COLO668 (cell line): Measurements from ENCODE around the gene TSEN15.
"Not testable (repeated sequence)": the region's sequence is repeated elsewhere in the genome, so short reads cannot be mapped to it uniquely, and the experiment has no call there.

ENCODE experiments used
- DNase-seq: peaks from one replicate; lab custom pipeline; 2025; ENCODE audit not compliant: unreplicated experiment; lab: John Stamatoyannopoulos, UW

The TSEN15 gene

DNA sequence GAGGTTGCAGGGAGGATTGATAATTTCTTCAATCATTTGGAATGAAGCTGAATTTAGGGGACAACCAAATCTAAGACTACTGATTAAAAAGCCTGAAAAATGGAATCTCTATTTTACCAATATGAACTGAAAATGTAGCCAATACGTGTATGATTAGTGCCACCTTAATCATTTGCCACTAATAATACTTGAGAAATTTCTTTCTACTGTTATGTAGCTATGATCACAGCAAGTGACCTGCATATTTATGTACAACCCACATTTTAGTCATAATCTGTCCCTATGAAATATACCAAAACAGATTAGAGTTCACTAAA, 20.5 kb upstream of the TSEN15 start:
- no peak for DNase-seq

DNA sequence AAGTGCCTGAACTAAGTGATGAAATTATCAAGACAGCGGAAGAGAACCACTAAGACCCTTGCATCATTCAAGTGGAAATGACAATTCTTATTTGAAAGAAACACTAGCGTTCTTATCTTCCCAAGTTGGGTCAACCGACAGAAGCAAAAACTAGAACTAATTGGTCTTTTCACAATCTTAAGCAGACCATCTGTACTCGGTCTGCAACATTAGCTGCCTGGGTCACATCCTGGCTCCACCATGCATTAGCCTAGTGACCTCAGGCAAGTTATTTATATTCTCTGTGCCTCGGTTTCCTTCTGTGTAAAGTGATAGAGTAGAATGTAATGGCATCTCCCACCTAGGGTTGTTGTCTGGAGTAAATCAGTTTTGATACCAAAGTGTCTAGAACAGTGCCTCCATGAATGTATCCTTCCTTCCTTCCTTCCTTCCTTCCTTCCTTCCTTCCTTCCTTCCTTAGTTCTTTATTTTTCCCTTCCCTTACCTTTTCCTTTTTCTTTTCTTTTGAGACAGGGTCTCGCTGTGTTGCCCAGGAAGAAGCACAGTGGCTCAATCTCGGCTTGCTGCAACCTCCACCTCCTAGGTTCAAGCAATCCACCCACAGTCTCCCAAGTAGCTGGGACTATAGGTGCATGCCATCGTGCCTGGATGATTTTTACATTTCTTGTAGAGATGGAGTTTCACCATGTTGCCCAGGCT, 20.0 kb upstream of the TSEN15 start:
- DNase-seq = no peak

DNA sequence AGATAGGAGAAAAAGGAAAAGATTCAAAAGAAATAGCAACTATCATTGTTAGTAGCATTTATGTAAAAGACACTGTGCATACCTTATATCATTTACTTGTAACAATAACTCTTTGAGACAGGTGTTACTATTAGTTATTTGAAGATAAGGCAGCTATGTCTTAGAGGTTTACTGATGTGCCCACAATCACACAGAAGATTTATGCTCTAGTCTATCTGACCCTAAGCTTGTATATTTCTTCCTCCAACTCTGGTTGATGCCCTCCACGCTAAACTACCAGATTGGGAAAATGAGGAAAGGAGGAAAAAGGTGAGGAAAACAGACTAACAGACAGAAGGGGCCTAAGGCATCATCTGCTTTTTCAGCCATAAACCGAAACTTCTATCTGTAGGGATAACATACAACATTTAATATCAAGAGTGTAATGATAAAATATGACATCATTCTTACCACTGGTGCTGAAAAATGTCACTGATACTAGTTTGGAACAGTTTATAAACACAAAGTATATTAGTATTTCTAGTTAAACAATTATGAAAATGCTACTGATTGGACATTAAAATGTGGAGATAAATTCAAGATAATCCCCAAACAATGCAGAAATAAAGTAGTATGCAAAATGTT, 19.1 kb upstream of the TSEN15 start:
- no peak for DNase-seq

DNA sequence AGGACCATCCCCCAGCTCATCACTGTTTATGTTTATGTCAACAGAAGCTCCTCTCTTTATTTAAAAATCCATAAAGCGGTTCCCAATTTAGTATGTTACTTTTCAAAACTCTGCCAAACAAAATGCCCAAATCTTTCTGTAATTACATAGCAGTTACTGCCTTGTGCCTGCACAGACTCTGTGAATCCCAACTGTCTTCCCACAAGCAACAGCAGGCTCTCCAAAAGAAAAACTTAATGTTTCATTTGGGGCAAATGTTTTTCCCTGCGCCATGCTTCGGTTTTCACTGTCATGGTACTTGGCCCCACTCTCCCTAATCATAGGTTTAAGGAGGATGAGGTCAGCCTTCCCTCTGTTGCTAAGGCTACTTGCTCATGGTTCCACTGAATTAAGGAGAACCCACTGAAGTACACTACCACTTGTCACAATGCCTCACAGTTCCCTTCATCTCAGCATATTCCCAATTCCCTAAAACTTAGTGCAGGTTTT, 18.6 kb upstream of the TSEN15 start:
- no peak for DNase-seq

DNA sequence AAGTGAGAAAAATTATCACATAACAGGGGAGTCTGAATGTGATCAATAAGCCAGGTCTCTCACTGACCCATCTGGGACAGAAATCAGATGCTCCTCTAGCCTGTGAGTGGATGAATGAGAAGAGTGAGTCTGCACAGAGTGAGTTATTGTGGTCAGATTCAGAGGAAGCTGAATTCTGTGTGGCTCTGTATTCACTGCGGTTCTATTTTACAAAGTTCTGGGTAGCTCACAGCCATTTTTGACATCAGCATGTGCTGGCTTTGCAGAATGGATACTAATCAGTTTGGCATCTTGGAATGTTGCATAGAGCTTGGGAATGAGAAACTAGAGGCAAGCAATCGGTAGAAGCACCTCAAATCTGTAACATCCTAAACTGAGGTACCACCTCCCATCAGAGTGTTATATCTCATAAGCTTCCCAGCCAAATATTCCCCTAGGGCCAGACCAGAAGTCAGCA, 17.8 kb upstream of the TSEN15 start:
- no peak for DNase-seq

DNA sequence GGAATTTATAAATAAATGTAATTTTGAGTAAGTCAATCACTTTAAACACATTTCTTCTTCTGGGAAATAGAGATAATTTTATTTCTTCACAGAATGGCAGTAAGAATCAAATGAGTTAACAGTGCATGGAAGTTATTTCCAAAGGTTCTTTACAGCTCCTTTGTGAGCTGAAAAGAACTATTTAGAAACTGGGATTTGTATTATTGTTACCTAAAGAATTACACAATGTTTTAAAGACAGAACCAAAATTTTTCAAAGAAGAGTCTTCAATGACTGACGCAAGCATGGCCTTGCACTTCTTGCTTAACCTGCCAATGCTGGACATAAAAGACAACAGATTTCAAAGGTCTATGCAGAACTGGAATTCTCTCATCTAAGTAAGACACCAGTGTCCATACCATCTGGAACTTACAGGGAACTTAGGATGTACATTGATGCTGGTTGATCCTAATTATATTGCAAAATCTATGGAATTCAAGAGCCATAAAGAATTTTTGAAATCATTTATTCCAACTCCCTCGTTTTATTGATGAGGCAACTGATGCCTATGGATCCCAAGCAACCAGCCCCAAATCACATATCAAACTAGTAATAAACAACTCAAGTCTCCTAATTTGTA, 16.7 kb upstream of the TSEN15 start:
- DNase-seq = no peak

DNA sequence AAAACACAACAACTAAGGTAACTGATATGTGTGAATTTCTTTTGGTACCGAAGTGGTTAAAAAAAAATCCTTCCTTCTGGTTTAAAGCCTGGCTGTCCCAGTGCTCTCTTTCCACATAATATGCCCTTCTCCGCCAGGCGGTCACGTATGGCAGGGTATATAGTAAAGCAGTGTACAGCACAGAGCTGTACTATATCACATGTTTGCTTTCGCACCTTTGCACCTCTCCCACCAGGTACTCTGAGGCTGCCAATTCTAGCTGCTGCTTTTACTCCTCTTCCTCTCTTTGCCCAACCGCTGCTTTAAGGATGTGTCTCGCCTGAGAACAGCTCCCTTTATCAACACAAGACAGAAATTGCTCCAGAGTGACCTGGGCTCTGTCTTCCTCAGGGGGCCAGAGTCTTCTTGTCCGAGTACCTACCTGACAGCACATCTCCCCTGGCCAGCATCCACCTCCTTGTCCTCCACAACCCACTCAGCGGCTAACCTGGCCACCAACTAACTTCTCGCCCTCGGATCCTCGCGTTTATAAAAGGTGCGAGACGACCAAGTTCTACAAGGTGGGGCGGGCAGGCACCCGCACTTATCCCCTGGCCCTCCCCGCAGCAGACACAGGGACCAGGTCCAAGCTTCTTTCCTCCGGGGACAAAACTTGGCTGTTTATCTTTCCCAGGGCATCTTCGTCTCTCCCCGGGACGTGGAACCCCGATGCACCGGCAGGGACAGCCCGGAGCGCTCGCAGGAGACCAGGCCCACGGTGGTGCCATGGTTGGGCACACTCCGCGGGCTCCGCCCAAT, 15.6 kb upstream of the TSEN15 start:
- DNase-seq = no peak

DNA sequence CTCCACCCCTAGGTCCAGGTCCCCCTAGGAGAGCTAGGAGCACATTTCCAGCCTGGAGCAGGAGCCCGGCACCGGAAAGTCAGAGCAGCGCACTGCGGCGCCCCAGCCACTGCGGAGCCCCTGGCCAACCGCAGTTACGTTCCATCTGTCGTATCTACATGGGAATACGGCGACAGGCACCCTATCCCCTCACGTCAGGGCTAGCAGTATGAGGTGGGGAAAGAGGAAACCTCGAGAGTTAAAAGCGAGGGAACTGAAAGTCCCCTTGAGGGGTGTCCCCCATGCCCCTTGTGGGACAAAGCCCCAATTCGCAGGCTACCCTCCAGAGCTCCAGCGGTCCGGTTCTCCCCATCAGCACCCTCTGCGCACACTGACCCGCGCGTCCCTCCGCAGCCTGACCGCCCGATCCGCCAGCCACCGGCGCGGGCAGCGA, 15.0 kb upstream of the TSEN15 start:
- DNase-seq = peak; percentile 35

DNA sequence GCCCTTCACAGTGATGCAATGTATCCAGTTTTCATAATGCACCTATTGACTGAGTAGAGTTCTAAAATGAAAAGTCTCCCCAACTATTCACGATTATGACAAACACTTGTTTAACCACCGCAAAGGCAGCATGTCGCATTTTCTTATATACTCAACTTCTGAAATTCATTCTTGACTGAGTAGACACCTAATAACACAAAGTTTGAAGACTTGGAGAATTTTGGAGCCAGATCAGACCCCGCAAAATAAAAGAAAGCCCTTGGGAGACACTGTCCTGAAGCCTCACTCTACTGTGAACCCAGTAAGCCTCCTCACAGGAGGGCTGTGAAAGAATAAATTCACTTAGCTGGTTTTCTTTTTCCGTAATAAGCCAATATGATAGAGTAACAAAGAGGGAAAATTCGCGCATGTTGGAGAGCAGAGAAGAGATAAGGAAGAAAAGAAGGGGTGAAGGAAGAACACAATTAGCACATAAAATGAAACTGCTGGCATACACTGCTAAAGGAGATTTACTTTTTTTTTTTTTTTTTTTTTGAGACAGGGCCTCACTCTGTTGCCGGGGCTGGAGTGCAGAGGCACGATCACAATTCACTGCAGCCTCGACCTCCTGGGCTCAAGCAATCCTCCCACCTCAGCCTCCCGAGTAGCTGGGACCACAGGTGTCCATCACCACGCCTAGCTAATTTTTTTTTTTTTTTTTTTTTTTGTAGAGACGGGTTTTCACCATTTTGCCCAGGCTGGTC, 13.5 kb upstream of the TSEN15 start:
- no peak for DNase-seq

DNA sequence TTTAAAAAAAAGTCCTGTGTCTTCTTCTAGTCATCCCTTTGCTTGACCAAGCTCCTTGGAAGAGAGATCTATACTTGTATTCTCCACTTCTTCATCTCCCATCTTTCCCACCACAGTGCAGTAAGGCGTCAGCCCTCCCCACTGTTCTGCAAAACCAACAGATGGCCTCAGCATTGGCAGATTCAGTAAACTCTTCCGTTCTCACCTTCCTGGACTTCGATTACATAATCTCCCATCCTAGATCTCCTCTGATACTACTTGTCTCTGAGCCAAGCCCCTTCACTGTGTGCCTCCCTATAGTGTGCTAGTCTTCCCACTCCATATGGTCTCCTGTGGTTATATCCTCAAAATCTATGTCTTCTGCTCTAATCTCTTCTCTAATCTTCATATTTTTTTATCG, 12.4 kb upstream of the TSEN15 start:
- no peak for DNase-seq

DNA sequence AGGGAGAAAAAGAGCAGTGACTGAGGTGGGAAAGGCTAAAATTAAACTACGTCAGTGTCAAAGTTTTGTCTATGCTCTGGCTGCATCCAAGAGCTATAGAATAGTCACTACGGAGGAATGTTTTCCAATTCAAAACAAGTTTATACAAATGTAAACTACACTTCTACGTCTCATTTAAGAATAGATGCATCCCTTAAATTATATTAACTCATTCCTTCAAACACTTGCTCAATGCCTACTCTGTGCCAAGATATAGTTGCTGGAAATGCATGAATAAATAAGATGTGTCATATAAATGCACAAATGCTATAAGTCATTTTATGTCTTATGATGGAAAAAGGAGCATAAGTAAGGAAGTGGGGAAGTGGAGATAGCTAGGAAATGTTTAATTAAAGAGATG, 9.8 kb upstream of the TSEN15 start:
- DNase-seq = no peak

DNA sequence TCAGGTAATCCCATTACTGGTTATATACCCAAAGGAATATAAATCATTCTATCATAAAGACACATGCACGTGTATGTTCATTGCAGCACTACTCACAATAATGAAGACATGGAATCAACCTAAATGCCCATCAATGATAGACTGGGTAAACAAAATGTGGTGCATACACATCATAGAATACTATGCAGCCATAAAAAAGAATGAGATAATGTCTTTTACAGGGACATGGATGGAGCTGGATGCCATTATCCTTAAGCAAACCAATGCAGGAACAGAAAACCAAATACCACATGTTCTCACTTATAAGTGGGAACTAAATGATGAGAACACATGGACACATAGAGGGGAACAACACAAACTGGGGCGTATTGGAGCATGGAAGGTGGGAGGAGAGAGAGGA, 8.2 kb upstream of the TSEN15 start:
- not testable (repeated sequence) for DNase-seq

DNA sequence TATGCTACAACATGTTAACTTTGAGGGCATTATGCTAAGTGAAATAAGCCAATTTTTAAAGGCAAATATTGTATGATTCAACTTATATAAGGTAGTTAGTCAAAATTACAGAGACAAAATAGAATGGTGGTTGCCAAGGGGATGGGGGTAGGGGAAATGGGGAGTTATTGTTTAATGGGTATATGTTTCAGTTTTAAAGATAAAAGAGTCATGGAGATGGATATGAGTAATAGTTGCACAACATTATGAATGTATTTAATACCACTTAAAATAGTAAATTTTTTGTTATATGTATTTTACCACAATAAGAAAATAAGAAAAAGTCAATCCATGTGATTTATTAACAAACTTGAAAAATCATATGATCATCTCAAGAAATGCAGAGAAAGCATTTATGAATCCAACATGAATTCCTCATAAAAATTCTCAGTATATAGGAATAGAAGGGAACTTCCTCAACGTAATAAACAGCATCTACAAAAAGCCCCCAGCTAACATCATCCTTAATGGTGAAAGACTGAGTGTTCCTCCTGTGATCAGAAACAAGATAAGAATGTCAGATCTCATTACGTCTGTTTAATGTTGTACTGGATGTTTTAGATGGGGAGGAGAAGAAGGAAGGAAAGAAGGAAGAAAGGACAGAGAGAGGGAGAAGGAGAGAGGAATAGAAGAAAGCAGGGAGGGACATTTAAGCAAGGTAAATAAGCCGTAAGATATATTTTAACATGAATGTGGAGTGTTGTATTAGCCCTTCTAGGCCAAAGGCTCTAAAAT, 6.7 kb upstream of the TSEN15 start:
- DNase-seq = no peak

DNA sequence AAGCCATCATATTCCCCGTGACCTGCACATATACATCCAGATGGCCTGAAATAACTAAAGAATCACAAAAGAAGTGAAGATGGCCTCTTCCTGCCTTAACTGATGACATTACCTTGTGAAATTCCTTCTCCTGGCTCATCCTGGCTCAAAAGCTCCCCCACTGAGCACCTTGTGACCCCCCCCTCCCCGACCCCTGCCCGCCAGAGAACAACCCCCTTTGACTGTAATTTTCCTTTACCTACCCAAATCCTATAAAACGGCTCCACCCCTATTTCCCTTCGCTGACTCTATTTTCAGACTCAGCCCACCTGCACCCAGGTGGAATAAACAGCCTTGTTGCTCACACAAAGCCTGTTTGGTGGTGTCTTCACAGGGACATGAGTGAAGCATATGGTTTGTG, 4.0 kb upstream of the TSEN15 start:
- not testable (repeated sequence) for DNase-seq

DNA sequence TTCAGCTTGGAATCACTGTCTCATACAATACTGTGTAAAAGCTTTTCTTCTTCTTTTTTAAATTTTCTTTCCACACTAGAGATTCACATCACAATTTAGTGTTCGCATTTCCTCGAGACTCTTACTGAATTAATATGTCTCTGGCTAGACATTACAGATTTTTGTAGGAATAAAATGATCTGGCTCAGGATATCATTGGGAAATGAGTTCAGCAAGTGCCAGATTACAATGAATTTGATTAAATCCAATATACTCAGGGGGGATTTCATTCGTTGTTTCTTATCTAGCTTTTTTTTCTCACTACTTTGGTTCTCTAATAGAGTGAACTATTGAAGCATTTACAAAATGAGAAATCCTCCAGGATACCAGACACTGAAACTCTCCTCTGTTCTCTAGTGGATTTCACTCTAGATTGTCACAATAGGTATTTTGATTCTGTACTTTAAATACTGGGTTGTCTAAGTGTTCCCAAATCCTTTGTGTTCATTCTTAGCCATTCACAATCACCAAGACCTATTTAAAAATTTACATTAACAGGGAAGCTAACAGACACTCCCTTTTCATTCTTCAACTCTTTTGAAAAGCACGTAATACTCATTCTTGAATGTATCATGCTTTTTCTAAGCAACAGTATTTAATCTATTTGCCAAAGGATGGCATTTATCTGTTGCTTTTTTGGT, 2.8 kb upstream of the TSEN15 start:
- DNase-seq = no peak

DNA sequence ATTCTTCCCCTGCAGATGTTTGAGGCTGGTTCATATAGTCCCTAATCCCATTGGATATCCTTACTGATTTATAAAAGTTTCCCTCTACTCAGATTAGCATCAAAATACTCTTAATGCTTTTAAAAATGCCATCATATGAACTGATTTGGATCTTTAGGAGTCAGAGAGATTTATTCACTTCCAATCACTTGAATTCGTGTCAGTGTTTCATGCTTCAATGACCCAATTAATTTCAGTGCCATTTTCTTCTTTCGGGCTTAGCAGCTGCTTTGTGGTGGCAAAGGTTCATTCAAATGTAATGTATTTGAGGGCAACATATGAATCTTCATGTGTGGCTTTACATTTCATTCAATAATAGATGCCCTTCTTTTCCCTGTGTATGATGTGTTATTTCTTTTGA, 2.2 kb upstream of the TSEN15 start:
- DNase-seq = no peak

DNA sequence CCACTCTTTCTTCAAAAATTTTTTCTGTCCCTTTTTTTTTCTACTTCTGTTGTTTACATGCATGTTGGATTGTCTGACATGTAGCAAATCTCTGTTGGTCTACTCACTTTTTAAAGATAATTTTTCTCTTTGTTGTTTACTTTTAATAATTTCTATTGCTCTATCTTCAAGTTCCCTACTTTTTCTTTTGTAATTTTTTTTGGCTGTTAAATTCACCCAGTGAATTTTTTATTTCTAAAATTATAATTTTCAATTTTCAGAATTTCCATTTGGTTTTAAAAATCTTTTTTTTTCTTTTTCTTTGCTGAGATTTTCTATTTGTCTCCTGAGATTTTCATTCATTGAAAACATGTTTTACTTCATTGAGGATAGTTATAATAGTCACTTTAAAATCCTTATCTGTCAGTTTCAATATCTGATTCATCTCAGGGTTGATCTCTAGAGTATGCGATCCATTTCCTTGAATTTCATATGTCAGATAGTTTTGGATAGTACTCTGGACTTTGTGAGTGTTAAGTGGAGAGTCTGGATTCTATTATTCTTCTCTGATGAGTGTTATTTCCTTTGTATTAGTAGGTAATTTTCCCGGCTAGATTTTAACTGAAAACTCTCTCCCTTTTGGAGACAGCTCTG, 1.6 kb upstream of the TSEN15 start:
- no peak for DNase-seq

DNA sequence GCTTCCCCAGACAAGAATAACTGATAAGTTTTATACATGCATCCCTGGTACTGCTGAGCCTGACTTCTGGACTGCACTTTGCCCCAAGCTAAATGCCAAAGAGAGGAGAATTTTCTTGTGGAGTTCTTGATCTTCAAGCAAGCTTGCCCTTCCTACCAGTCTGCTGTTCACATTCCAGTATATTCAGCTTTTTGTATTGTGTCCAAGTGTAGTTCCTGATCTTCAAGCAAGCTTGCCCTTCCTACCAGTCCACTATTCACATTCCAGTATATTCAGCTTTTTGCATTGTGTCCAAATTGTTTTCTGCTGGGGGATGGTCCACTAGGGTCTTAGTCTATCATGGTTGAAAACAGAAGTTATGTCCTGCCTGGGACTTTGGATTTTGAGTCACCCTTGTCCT, 894 bp upstream of the TSEN15 start:
- DNase-seq = no peak

DNA sequence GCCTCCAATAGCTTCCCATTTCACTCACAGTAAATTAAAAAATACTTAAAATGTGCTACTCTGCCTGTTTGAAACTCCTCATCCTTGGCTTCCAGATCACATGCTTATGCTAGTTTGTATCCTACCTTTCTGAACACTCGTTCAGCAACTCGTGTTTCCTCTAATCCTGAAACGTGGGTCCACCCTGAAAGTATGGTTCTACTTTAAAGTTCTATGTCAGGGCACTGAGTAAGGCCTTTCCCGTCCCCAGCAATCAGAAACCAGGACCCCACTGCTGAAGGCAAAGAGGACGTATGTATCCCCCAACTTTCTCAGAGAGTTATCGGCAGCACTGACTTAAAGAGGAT, 419 bp upstream of the TSEN15 start:
- no peak for DNase-seq
